HAP-1 (cell line): Measurements from ENCODE around the gene PTPRU.

ENCODE experiments used
- DNase-seq, 2 experiments: peaks; one replicate each; pipeline ENCODE4 v3.0.0-alpha.2; 2016 to 2020; ENCODE audit warnings: low spot score in 2 of 2
- H3K27me3 ChIP-seq: fragments of 250-450 bp; sonication (Bioruptor Pico); 2 replicates; pipeline ENCODE4 v1.5.1; 2020; ENCODE audit warnings: low read depth, mild to moderate bottlenecking, moderate library complexity
- H3K36me3 ChIP-seq: fragments of 250-450 bp; sonication (Bioruptor Pico); replicated peaks from 2 replicates; pipeline ENCODE4 v1.5.1; 2020; ENCODE audit warnings: mild to moderate bottlenecking
- H3K4me1 ChIP-seq: fragments of 250-450 bp; sonication (Bioruptor Pico); 2 replicates; pipeline ENCODE4 v1.5.1; 2020; ENCODE audit warnings: mild to moderate bottlenecking
- H3K4me3 ChIP-seq: fragments of 250-450 bp; sonication (Bioruptor Pico); 2 replicates; pipeline ENCODE4 v1.5.1; 2020; ENCODE audit warnings: mild to moderate bottlenecking, moderate library complexity
- H3K9me3 ChIP-seq: fragments of 250-450 bp; sonication (Bioruptor Pico); 2 replicates; pipeline ENCODE4 v1.5.1; 2020; ENCODE audit warnings: mild to moderate bottlenecking, moderate library complexity
- in situ Hi-C: fragments of 300-500 bp; cut with MboI; formaldehyde crosslinking; loops from 3 replicates; pipeline ENCODE4 v1.14.3; 2020; ENCODE audit warnings: low sequenced_read_pairs, inconsistent platforms, mixed read lengths

Gene PTPRU

GRCh38 chr1:29343908-29344307 is 107.6 kb downstream of the PTPRU start:
- no peaks in the 10 kb centered on the region for H3K9me3 ChIP-seq
- in situ Hi-C loops, result no loop called here
- peaks cover 6% of the 10 kb centered on the region for H3K4me1 ChIP-seq
- H3K4me3 ChIP-seq, result no peak overlapping the region
- DNase-seq, result no peak
- no peaks in the 10 kb centered on the region for H3K27me3 ChIP-seq
- H3K36me3 ChIP-seq, result no peaks in the 10 kb centered on the region

DNA sequence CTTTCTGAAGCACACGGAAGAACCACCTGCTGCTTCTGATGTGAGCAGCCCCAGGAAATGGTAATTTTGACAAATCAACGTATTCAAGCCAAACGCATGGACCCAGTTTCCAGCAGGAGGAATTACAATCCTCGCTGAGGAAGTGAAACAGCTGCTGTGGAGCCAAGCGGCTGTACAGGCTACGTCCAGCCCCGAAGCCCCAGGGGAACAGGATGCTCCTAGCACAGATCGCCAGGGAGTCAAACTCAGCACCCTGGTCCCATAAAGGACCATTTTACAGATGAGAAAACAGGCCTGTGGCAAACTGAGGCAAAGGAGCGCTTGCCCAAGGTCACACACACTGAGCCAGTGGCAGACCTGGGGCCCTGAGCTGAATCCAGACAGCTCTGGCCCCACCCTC is 108.0 kb downstream of the PTPRU start:
- in situ Hi-C loops, result no loop called here
- H3K4me1 ChIP-seq, result peaks cover 2% of the 10 kb centered on the region
- no peaks in the 10 kb centered on the region for H3K9me3 ChIP-seq
- H3K4me3 ChIP-seq, result no peak overlapping the region
- H3K36me3 ChIP-seq, result no peaks in the 10 kb centered on the region
- no peak for DNase-seq
- H3K27me3 ChIP-seq, result no peaks in the 10 kb centered on the region

GRCh38 chr1:29346576-29346975 is 110.3 kb downstream of the PTPRU start:
- in situ Hi-C loops, result no loop called here

GRCh38 chr1:29349871-29350491 is 113.7 kb downstream of the PTPRU start:
- no peak overlapping the region for H3K4me3 ChIP-seq
- no peaks in the 10 kb centered on the region for H3K27me3 ChIP-seq
- peaks cover 2% of the 10 kb centered on the region; the same call in 1 of the 2 replicates for H3K9me3 ChIP-seq
- in situ Hi-C loops, result no loop called here
- DNase-seq, result no peak
- H3K4me1 ChIP-seq, result no peaks in the 10 kb centered on the region
- H3K36me3 ChIP-seq, result no peaks in the 10 kb centered on the region

More at GRCh38 chr1:29346576-29346975, 110.3 kb downstream of the PTPRU start:
- Histone ChIP-seq H3K36me3 (no peaks in the 10 kb centered on the region), H3K27me3 (no peaks in the 10 kb centered on the region), H3K4me3 (no peak overlapping the region), H3K4me1 (no peaks in the 10 kb centered on the region), H3K9me3 (no peaks in the 10 kb centered on the region)
- DNase-seq, result no peak

- no peaks in the 10 kb centered on the region for H3K36me3 ChIP-seq
- H3K27me3 ChIP-seq, result no peaks in the 10 kb centered on the region
- no peak for DNase-seq
- peaks cover 2% of the 10 kb centered on the region; the same call in 1 of the 2 replicates for H3K9me3 ChIP-seq
- in situ Hi-C loops, result no loop called here
- no peak overlapping the region for H3K4me3 ChIP-seq
- no peaks in the 10 kb centered on the region for H3K4me1 ChIP-seq
These were observed 116.5 kb downstream of the PTPRU start for GRCh38 chr1:29352719-29353420.

- in situ Hi-C loops, result no loop called here
- no peak for DNase-seq
- Histone ChIP-seq H3K36me3 (no peaks in the 10 kb centered on the region), H3K27me3 (no peaks in the 10 kb centered on the region), H3K4me1 (peaks cover 11% of the 10 kb centered on the region), H3K9me3 (peaks cover 2% of the 10 kb centered on the region; the same call in 1 of the 2 replicates), H3K4me3 (no peak overlapping the region)
These were observed 118.3 kb downstream of the PTPRU start for GRCh38 chr1:29354511-29355098.

- no peak for DNase-seq
- in situ Hi-C loops, result no loop called here
- Histone ChIP-seq H3K36me3 (no peaks in the 10 kb centered on the region), H3K4me1 (peaks cover 15% of the 10 kb centered on the region), H3K9me3 (peaks cover 2% of the 10 kb centered on the region; the same call in 1 of the 2 replicates), H3K27me3 (no peaks in the 10 kb centered on the region), H3K4me3 (no peak overlapping the region)
These were observed 119.1 kb downstream of the PTPRU start for GRCh38 chr1:29355375-29355774.

DNA sequence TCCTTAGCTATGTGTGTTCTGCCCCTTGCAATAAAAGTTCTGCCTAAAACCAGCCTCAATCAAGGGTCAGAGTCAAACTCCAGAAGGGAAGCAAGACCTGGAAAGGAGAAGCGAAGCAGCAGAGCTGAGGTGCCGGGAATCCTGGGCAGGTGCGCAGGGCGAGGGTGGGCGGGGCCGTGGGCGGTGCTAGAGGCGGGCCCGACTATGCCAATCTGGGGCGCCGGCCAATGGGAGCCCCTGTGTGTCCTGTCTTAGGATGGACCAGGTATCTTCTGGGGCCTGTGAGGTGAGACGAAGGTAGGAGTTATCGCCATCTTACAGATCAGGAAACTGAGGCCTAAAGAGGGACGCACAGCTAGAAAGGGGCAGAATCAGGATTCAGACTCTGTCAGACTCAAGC is 120.3 kb downstream of the PTPRU start:
- Histone ChIP-seq H3K27me3 (no peaks in the 10 kb centered on the region), H3K4me1 (peaks cover 24% of the 10 kb centered on the region), H3K36me3 (no peaks in the 10 kb centered on the region), H3K4me3 (no peak overlapping the region), H3K9me3 (peaks cover 2% of the 10 kb centered on the region; the same call in 1 of the 2 replicates)
- in situ Hi-C loops, result no loop called here
- no peak for DNase-seq

DNA sequence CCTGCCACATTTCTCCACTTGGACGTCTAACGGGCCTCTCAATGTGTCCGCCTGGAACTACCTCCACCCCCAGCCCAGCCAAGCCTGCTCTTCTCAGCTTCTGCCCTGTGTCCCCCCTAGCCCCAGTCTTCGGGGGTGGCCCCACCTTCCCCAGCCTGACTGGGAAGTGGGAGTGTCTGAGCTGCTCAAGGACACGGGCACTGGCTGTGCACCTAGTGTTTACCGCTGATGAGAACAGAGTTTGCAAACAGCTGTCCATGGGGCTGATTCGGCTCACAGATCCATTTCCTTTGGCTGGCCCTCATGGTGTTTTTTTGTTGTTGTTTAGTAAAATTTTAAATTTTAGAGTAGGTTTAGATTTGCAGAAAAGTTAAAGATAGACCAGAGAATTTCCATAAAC is 121.1 kb downstream of the PTPRU start:
- peaks cover 1% of the 10 kb centered on the region; the same call in 1 of the 2 replicates for H3K9me3 ChIP-seq
- no peak for DNase-seq
- H3K4me3 ChIP-seq, result no peak overlapping the region
- in situ Hi-C loops, result no loop called here
- H3K4me1 ChIP-seq, result peaks cover 24% of the 10 kb centered on the region
- H3K27me3 ChIP-seq, result no peaks in the 10 kb centered on the region
- H3K36me3 ChIP-seq, result no peaks in the 10 kb centered on the region

DNA sequence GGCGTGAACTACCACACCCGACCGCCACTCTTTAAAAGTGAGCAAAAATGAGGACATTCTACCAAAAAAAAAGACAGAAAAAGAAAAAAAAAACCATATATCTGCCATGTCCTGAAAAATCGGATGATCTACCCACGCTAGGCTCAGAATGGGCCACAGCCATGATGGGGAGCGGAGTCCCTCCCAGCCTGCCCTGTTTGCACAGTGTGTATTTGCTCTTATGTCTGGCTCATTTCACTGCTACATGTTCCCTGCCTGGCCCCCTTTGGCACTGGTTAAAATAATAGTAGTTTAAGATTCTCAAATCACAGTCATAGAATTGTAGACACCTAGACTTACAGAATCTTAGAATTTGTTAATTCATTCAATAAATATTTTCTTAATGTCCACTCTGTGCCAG is 121.9 kb downstream of the PTPRU start:
- in situ Hi-C loops, result no loop called here
- Histone ChIP-seq H3K4me1 (peaks cover 24% of the 10 kb centered on the region), H3K36me3 (no peaks in the 10 kb centered on the region), H3K4me3 (no peak overlapping the region), H3K9me3 (no peaks in the 10 kb centered on the region), H3K27me3 (no peaks in the 10 kb centered on the region)
- no peak for DNase-seq

- Histone ChIP-seq H3K4me3 (no peak overlapping the region), H3K27me3 (no peaks in the 10 kb centered on the region), H3K9me3 (no peaks in the 10 kb centered on the region), H3K36me3 (no peaks in the 10 kb centered on the region), H3K4me1 (peaks cover 24% of the 10 kb centered on the region)
- in situ Hi-C loops, result no loop called here
- no peak for DNase-seq
These were observed 124.4 kb downstream of the PTPRU start for GRCh38 chr1:29360768-29361167.

- no peaks in the 10 kb centered on the region for H3K9me3 ChIP-seq
- H3K27me3 ChIP-seq, result no peaks in the 10 kb centered on the region
- no peak for DNase-seq
- no peak overlapping the region for H3K4me3 ChIP-seq
- H3K4me1 ChIP-seq, result peaks cover 24% of the 10 kb centered on the region
- in situ Hi-C loops, result no loop called here
- no peaks in the 10 kb centered on the region for H3K36me3 ChIP-seq
These were observed 125.4 kb downstream of the PTPRU start for GRCh38 chr1:29361686-29362085.

GRCh38 chr1:29362116-29362515 is 125.8 kb downstream of the PTPRU start:
- Histone ChIP-seq H3K9me3 (no peaks in the 10 kb centered on the region), H3K4me1 (peaks cover 24% of the 10 kb centered on the region), H3K4me3 (no peak overlapping the region), H3K27me3 (no peaks in the 10 kb centered on the region), H3K36me3 (no peaks in the 10 kb centered on the region)
- DNase-seq, result no peak
- in situ Hi-C loops, result no loop called here

DNA sequence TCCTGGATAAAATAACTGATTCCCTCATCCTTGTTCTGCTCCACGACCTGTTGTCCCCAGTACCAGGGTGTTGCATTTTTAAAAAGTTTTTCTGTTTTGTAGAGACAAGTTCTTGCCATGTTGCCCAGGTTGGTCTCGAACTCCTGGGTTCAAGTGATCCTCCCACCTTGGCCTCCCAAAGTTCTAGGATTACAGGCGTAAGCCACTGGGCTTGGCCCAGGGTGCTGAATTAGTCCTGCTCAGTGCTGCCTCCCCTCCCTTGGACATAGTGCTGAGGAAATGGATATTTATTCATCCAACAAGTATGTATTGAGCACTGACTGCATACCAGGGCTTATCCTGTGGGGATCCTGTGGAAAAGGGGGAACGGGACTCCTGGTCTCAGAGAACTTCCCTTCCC is 126.4 kb downstream of the PTPRU start:
- Histone ChIP-seq H3K4me1 (peaks cover 24% of the 10 kb centered on the region), H3K27me3 (no peaks in the 10 kb centered on the region), H3K9me3 (no peaks in the 10 kb centered on the region), H3K36me3 (no peaks in the 10 kb centered on the region), H3K4me3 (no peak overlapping the region)
- DNase-seq, result no peak
- in situ Hi-C loops, result no loop called here
